ENCODE results near the gene CCNDBP1. TPM values are rescaled to one million over a fixed set of nuclear protein-coding genes. Genes with fewer than 3 reads are reported as not detected.

The CCNDBP1 gene
- total and polyA plus RNA-seq, 2 of the 8 experiments (the other 6 are each of a cell fraction or from before 2014, with no cell fraction given): 23.4 to 29.0 TPM

- TF ChIP-seq KDM4A (IDR thresholded peaks at IDR 0.05; ENCODE audit: low read depth, low read length, severe bottlenecking): no peak
- TF ChIP-seq, protein P1, sequence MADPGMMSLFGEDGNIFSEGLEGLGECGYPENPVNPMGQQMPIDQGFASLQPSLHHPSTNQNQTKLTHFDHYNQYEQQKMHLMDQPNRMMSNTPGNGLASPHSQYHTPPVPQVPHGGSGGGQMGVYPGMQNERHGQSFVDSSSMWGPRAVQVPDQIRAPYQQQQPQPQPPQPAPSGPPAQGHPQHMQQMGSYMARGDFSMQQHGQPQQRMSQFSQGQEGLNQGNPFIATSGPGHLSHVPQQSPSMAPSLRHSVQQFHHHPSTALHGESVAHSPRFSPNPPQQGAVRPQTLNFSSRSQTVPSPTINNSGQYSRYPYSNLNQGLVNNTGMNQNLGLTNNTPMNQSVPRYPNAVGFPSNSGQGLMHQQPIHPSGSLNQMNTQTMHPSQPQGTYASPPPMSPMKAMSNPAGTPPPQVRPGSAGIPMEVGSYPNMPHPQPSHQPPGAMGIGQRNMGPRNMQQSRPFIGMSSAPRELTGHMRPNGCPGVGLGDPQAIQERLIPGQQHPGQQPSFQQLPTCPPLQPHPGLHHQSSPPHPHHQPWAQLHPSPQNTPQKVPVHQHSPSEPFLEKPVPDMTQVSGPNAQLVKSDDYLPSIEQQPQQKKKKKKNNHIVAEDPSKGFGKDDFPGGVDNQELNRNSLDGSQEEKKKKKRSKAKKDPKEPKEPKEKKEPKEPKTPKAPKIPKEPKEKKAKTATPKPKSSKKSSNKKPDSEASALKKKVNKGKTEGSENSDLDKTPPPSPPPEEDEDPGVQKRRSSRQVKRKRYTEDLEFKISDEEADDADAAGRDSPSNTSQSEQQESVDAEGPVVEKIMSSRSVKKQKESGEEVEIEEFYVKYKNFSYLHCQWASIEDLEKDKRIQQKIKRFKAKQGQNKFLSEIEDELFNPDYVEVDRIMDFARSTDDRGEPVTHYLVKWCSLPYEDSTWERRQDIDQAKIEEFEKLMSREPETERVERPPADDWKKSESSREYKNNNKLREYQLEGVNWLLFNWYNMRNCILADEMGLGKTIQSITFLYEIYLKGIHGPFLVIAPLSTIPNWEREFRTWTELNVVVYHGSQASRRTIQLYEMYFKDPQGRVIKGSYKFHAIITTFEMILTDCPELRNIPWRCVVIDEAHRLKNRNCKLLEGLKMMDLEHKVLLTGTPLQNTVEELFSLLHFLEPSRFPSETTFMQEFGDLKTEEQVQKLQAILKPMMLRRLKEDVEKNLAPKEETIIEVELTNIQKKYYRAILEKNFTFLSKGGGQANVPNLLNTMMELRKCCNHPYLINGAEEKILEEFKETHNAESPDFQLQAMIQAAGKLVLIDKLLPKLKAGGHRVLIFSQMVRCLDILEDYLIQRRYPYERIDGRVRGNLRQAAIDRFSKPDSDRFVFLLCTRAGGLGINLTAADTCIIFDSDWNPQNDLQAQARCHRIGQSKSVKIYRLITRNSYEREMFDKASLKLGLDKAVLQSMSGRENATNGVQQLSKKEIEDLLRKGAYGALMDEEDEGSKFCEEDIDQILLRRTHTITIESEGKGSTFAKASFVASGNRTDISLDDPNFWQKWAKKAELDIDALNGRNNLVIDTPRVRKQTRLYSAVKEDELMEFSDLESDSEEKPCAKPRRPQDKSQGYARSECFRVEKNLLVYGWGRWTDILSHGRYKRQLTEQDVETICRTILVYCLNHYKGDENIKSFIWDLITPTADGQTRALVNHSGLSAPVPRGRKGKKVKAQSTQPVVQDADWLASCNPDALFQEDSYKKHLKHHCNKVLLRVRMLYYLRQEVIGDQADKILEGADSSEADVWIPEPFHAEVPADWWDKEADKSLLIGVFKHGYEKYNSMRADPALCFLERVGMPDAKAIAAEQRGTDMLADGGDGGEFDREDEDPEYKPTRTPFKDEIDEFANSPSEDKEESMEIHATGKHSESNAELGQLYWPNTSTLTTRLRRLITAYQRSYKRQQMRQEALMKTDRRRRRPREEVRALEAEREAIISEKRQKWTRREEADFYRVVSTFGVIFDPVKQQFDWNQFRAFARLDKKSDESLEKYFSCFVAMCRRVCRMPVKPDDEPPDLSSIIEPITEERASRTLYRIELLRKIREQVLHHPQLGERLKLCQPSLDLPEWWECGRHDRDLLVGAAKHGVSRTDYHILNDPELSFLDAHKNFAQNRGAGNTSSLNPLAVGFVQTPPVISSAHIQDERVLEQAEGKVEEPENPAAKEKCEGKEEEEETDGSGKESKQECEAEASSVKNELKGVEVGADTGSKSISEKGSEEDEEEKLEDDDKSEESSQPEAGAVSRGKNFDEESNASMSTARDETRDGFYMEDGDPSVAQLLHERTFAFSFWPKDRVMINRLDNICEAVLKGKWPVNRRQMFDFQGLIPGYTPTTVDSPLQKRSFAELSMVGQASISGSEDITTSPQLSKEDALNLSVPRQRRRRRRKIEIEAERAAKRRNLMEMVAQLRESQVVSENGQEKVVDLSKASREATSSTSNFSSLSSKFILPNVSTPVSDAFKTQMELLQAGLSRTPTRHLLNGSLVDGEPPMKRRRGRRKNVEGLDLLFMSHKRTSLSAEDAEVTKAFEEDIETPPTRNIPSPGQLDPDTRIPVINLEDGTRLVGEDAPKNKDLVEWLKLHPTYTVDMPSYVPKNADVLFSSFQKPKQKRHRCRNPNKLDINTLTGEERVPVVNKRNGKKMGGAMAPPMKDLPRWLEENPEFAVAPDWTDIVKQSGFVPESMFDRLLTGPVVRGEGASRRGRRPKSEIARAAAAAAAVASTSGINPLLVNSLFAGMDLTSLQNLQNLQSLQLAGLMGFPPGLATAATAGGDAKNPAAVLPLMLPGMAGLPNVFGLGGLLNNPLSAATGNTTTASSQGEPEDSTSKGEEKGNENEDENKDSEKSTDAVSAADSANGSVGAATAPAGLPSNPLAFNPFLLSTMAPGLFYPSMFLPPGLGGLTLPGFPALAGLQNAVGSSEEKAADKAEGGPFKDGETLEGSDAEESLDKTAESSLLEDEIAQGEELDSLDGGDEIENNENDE (IDR thresholded peaks at IDR 0.05; ENCODE audit: insufficient replicate concordance, low read length): no peak
These were observed 58.9 kb downstream of the CCNDBP1 start (continued) for GRCh38 chr15:43244092-43244491.

Measured in H1 (cell line).